NCI-H226 (cell line): ENCODE measurements around the gene CLEC16A.
A peak's percentile ranks its signal among the peaks of the same experiment; 100 is the strongest.

Experiments used
- DNase-seq: peaks from one replicate; pipeline ENCODE4 v3.0.0-alpha.2; 2015

The CLEC16A gene, protein sequence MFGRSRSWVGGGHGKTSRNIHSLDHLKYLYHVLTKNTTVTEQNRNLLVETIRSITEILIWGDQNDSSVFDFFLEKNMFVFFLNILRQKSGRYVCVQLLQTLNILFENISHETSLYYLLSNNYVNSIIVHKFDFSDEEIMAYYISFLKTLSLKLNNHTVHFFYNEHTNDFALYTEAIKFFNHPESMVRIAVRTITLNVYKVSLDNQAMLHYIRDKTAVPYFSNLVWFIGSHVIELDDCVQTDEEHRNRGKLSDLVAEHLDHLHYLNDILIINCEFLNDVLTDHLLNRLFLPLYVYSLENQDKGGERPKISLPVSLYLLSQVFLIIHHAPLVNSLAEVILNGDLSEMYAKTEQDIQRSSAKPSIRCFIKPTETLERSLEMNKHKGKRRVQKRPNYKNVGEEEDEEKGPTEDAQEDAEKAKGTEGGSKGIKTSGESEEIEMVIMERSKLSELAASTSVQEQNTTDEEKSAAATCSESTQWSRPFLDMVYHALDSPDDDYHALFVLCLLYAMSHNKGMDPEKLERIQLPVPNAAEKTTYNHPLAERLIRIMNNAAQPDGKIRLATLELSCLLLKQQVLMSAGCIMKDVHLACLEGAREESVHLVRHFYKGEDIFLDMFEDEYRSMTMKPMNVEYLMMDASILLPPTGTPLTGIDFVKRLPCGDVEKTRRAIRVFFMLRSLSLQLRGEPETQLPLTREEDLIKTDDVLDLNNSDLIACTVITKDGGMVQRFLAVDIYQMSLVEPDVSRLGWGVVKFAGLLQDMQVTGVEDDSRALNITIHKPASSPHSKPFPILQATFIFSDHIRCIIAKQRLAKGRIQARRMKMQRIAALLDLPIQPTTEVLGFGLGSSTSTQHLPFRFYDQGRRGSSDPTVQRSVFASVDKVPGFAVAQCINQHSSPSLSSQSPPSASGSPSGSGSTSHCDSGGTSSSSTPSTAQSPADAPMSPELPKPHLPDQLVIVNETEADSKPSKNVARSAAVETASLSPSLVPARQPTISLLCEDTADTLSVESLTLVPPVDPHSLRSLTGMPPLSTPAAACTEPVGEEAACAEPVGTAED

DNA sequence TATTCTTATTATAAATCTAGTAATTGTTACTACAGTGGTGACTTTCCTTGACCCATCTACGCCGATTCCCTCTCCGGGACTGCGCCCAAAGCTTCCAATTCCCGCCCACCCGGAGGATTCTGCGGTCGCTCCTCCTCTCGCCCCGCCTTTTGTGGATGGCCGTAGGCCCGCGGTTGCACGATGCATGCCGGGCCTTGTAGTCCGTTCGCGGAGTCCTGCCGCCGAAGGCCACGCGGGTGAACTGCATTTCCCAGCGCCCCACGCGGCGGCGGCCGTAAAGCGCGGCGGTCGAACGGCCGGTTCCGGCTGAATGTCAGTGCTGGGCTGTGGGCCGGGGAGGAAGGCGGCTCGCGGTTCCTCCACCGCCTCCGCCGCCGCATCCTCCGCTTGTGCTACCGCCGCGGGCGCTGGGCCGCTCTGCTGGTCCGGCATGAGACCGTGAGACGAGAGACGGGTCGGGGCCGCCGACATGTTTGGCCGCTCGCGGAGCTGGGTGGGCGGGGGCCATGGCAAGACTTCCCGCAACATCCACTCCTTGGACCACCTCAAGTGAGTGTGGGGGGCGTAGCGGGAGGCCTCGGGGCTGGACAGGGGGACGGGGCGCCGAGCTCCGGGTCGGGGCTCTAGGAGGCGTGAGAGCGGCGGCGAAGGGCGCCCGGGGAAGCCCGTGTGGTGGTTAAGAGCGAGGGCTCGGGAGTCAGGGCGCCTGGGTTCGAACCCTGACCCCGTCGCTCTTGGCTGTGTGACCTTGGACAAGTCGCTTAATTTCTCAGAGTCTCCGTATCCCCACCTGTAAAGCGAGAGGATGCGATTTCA, at the start of gene CLEC16A:
Gene CLEC16A, plus strand, starts transcription at position 316 of the 816 bp plus-strand sequence. Its CDS starts 154 bp downstream, at position 470.
- peak; percentile 95 for DNase-seq

DNA sequence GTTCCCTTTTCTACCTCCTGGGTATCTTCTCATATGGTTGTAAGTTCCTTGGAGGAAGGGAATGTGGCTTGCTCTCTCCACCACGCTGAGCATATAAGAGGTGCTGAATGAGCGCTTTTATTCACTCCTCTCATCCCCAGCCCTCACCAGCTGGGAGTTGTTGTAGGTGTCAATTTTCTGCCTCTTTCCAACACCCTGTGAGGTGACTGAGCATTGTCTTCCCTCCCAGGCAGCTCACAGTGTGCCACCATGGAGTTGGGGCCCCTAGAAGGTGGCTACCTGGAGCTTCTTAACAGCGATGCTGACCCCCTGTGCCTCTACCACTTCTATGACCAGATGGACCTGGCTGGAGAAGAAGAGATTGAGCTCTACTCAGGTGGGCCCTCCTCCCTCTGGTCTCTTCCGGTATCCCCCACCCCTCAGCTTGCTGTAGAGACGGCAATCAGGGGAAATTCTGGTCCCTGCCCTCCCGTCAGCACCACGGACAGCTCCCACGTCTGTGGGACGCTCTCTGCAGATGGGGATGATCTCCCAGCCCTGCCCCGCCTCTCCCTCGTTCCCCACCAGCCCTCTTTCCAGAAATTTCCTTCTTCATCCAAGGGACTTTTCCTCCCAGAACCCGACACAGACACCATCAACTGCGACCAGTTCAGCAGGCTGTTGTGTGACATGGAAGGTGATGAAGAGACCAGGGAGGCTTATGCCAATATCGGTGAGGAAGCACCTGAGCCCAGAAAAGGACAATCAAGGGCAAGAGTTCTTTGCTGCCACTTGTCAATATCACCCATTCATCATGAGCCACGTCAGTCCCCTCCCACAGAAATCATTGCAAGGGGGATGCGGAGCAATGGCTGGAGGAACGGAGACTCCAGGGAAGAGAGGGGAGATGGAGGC, 49.1 kb upstream of the CLEC16A start:
- no peak for DNase-seq

DNA sequence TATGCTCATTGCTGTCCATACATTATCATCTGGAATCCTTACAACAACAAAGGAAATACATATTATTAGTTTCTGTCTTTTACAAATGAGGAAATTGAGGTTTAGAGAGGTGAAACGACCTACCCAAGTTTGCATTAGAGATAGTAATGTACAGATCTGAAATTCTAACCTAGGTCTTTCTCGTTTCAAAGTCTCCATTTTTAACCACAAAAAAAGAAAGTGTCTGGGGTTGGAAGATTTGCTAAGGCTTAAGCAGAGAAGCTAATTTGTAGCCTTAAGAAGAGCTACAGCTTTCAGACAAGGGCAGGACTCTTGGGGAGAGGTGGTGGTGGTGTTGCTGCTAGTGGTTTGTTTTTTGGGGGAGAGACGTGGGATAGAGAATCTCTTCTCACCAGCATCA, 48.2 kb upstream of the CLEC16A start:
- no peak for DNase-seq

DNA sequence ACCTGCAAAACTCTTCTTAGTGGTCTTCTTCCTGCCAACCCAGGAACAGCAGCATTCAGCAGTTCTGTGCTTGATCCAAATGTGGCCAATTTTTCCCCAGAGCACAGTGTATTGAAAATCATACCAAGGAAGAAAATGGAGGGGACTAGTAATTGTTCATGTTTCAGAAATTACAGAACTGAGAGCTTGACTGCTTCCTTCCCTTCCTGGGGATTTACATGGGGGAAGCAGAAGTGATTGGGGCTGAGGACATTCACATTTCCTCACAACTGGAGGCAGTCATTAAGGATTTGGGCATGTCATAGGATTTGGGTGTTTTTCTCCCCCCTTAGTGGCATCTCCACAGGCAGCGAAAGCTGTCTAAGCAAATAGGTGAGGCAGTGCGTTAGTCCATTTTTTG, 47.6 kb upstream of the CLEC16A start:
- no peak for DNase-seq

DNA sequence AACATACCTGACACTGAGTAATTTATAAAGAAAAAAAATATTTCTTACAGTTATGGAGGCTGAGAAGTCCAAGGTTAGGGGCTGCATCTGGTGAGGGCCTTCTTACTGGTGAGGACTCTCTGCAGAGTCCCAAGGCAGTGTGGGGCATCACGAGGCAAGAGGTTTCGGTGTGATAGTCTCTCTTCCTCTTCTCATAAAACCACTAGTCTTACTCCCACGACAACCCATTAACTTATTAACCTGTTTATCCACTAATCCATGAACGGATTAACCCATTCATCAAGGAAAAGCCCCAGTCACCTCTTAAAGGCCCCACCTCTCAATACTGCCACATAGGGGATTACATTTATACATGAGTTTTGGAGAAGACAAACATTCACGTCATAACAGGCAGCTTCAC, 47.2 kb upstream of the CLEC16A start:
- DNase-seq: no peak

DNA sequence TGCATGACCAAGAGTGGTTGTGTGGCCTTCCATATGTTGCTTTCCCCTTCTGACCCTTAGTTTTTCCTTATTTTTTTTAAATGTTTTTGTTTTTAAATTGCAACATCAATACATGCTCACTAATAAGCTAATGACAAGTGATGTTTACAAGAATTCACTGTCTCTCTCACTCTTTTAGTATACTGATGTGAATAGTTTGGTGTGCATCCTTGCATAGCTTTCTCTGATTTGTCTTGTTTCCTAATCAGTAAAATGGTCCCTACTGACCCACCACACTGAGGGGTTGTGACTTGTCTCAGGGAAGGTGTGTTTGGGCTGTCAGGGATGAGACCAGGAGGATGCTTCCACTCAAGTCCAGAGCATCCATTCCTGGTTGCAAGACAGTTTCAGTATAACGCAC, 41.4 kb upstream of the CLEC16A start:
- DNase-seq: no peak

DNA sequence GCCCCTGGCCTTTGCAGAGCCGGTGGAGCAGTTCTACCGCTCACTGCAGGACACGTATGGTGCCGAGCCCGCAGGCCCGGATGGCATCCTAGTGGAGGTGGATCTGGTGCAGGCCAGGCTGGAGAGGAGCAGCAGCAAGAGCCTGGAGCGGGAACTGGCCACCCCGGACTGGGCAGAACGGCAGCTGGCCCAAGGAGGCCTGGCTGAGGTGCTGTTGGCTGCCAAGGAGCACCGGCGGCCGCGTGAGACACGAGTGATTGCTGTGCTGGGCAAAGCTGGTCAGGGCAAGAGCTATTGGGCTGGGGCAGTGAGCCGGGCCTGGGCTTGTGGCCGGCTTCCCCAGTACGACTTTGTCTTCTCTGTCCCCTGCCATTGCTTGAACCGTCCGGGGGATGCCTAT, 37.9 kb upstream of the CLEC16A start:
- DNase-seq: no peak

DNA sequence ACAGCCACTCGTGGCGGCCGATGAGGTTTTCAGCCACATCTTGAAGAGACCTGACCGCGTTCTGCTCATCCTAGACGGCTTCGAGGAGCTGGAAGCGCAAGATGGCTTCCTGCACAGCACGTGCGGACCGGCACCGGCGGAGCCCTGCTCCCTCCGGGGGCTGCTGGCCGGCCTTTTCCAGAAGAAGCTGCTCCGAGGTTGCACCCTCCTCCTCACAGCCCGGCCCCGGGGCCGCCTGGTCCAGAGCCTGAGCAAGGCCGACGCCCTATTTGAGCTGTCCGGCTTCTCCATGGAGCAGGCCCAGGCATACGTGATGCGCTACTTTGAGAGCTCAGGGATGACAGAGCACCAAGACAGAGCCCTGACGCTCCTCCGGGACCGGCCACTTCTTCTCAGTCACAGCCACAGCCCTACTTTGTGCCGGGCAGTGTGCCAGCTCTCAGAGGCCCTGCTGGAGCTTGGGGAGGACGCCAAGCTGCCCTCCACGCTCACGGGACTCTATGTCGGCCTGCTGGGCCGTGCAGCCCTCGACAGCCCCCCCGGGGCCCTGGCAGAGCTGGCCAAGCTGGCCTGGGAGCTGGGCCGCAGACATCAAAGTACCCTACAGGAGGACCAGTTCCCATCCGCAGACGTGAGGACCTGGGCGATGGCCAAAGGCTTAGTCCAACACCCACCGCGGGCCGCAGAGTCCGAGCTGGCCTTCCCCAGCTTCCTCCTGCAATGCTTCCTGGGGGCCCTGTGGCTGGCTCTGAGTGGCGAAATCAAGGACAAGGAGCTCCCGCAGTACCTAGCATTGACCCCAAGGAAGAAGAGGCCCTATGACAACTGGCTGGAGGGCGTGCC, 37.2 kb upstream of the CLEC16A start:
- no peak for DNase-seq

DNA sequence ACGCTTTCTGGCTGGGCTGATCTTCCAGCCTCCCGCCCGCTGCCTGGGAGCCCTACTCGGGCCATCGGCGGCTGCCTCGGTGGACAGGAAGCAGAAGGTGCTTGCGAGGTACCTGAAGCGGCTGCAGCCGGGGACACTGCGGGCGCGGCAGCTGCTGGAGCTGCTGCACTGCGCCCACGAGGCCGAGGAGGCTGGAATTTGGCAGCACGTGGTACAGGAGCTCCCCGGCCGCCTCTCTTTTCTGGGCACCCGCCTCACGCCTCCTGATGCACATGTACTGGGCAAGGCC, 36.7 kb upstream of the CLEC16A start:
- no peak for DNase-seq

DNA sequence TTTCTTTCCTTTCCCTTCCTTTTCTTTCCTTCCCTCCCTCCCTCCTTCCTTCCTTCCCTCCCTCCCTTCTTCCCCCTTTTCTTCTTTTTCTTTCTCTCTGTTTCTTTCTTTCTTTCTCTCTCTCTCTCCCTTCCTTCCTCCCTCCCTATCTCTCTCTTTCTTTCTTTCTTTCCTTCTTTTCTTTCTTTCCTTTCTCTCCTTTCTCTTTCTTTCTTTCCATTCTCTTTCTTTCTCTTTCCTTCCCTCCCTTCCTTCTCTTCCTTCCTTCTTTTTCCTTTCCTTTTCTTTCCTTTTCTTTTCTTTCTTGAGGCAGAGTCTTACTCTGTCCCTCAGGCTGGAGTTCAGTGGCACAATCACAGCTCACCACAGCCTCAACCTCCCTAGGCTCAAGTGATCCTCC, 33.1 kb upstream of the CLEC16A start:
- DNase-seq: no peak

DNA sequence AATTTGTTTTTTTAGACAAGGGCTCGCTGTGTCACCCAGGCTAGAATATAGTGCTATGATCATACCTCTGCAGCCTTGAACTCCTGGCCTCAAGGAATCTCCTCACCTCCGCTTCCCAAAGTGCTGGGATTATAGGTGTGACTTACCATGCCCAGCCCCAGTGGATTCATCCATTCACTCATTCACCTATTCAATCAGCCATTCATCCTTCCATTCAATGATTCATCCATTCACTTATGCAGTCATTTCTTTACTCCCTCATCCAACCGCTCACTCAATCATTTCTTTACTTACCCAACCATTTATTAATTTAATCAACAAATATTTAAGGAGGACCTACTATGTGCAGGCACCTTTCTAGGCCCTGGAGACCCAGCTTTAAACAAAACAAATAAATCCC, 27.8 kb upstream of the CLEC16A start:
- no peak for DNase-seq

DNA sequence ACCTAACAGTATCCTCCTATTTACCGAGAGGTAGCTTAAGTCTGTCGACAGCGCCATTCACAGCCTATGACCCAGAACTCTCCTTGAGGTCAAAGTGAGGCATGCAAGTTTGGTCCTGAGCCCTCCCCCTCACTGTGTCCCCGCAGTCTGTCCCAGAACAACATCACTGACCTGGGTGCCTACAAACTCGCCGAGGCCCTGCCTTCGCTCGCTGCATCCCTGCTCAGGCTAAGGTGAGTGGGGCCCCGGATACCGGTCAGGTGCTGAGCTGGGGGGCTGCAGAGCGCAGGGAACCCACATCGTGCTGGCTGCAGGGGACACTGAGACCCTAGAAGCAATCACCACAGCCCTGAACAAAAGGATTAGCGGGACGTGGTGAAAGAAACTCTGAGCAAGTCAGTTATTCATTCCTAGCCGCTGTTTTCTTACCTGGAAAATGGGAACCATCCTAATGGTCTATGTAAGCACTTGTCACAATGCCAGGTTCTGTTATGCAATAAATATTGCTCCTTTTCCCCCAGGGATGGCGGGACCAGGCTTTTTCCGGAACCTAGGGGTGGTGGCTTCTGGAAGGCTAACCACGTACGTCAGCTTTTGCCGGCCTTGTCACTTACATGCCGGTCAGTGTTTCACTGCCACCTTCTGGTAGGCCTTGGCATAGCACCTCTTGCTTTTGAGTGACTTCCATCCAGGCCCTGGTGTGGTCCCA, 25.9 kb upstream of the CLEC16A start:
- DNase-seq: peak; percentile 71

DNA sequence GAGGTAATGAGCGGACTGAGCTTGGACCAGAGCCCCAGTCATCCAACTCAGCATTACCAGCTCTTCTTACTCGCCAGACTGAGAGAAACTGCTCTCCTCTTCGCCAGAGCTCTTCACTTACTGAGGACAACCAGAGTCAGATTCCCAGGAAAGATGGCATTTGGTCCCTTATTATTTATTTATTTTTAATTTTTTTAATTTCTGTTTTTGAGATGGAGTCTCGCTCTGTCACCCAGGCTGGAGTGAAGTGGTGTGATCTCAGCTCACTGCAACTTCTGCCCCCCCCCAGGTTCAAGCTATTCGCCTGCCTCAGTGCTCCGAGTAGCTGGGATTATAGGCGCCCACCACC, 25.4 kb upstream of the CLEC16A start:
- DNase-seq: no peak

DNA sequence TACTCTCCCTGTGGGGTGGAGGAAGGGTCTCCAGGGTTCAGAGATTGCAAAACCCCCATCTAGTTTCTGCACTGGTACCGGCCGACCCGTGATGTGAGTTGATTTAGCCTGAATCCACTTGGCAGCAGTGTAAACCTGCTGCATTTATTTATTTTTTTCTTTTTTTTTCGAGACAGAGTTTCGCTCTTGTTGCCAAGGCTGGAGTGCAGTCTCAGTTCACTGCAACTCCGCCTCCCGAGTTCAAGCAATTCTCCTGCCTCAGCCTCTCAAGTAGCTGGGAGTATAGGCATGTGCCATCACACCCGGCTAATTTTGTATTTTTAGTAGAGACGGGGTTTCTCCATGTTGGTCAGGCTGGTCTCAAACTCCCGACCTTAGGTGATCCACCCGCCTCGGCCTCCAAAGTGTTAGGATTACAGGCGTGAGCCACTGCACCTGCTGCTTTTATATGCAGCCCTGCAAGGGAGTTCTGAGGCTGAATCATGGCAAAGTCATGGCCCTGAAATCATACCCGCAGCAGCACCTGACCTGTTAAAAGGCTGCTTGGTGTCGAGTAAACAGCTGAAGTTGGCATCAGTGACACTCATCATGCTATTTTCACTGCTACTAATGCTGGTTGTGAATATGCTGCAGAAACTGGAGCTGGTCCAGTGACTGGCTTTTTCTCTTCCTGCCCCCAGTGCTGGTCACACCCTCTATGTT, 23.5 kb upstream of the CLEC16A start:
- DNase-seq: no peak

DNA sequence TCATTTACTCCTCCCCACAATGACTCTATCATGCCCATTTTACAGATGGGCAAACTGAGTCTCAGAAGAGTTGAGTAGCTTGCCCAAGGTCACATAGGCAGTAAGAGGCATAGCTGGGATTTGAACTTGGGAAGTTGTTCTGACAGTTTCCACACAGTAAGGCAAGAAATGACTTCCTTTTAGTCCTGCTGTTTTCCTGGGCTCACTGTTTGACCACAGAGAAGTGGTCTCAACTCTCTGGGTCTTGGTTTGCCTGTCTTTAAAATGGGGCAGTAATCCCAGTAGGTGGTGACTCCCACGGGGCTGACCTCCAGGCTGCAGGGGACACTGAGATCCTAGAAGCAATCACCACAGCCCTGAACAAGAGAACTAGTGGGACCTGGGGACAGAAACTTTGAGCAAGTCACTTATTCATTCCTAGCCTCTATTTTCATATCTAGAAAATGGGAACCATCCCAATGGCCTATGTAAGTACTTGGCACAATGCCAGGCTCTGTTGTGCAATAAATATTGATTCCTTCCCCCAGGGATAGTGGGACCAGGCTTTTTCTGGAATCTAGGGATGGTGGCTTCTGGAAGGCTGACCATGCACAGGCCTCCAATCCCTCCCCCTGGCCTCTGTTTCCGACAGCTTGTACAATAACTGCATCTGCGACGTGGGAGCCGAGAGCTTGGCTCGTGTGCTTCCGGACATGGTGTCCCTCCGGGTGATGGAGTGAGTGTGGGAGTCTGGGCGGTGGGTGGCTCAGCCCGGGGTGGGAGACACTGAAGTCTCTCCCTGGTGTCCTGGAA, 22.6 kb upstream of the CLEC16A start:
- no peak for DNase-seq

DNA sequence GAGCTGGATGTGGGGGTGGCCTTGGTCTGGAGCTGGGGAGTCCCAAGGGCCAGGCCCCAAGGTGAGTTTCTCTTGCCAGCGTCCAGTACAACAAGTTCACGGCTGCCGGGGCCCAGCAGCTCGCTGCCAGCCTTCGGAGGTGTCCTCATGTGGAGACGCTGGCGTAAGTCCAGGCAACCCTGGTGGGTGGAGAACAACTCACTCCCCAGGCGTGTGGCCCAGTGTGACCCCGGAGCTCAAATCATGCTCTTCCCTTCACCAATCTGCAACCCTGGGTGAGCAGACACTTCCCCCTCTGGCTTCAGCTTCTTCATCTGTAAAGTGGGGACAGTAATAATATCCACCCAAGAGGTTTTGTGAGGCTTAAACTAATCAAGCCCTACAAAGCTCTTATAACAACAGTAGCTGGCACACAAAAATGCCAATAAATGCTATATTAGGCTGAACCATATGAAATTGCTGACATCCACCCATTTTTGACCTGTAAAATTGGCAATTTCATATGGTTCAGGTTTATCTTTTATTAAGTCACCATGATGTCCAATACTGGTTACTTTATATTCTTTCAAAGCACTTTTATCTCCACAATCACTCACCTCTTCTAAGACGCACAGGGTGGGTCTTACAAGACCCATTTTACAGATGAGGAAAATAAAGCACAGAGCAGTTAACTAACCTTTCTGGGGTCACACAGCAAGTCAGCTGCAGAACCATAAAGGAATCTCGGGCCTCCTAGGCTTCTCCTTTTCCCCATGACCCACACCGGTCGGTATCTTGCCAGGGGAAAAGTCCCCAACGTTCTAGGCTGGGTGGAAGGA, 21.8 kb upstream of the CLEC16A start:
- no peak for DNase-seq

DNA sequence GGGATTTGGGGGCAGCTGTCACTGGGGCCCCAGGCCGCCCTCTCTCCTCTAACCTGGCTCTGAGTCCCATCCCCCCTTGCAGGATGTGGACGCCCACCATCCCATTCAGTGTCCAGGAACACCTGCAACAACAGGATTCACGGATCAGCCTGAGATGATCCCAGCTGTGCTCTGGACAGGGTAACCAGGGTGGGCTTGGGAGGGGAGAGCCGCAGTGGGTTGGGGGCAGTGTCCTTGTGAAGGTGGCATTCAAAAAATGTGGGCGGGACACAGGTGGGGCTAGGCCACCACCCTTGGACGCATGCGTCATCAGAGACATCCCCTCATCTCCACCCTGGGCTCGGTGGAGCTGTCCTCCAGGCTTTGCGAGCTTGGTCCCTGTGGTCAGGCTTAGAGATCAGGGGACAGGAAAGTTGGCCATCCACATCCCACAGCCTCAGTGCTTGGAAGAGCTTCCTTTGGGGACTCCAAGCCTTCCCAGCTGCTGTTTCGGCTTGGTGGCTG, 21.2 kb upstream of the CLEC16A start:
- DNase-seq: no peak
